ENCODE measurements around the gene MRPS17. TPM values are rescaled to one million over a fixed set of nuclear protein-coding genes. Genes with fewer than 3 reads are reported as not detected.

Gene MRPS17
- 24.8 to 31.1 TPM (median 29.2 TPM) in 5 replicates for total RNA-seq (2022; extraction: Qiagen RNA extraction)

DNA sequence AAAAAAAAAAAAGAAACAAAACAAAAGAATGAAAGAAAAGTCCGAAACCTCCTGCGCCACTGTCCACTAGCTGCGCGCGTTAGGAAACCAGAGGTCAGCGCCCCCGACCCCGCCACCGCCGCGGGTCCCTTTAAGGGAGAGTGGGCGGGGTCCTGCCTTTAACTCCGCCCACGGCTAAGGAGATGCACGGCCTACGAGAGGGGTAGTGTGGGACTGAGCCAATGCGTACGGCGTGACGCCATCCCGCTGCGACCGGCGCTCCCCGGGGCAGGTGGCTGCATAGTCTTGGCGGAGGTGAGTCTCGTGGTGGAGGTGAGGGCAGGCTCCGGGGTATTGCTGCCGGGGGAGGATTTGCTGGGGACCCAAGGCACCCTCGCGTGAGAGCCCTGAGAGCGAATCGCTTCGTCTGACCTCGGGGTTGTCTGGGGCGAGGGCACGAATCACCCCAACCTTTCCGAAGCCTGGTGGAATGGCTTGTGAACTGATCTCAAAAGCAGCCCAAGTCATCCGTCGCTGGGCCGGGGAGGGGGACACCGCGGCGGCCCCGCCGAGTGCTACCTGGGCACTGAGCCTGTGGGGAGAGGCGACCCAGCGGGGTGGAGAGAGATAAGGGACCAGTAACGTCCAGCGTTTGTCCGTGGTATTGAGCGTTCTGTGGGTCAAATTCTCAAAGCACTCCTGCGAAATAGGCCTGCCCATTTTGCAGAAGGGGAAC lies at the start of gene MRPS17:
MRPS17 (plus strand) TSS at position 241 of the 715 bp plus-strand sequence. CDS start 1,319 bp downstream, outside the sequence.

DNA sequence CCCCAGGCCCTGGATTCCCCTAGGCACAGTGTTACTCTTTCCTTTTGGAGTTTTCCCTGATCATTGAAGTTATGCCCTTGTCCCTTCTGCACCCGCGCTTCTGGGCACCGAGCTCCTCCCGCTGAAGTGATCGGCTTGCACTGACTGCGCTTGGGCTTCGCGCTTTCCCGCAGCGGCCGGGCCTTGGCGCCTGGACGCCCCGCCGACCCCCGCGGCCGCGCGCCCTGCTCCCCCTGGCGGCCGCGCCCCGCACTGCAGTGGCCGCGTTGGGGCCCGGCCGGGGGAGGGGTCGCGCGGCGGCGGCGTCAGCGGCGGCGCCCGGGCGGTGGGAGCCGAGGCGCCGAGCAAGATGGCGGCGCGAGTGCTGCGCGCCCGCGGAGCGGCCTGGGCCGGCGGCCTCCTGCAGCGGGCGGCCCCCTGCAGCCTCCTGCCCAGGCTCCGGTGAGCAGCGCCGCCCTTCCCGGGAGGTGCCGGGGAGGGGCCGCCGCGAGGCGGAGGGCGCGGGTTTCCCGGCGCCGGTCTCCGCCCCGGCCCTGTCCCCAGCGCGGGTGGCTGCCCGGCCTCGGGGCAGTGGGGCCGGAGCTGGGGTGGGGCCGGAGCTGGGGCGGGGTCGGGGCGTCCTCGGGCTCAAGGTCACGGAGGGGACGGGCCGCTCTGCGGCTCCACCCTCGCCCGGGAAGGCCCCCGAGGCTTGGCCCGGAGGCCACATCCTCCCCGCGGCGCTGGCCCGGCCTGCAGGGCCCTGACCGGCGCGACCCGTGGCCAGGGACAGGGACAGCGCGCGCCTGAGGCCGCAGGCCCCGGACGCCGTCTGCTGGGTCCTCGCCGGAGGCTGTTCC lies 12.8 kb downstream of the MRPS17 start, which contains the start of gene NIPSNAP2:
NIPSNAP2 (plus strand) TSS at position 325 of the 839 bp plus-strand sequence; CDS start at position 350, 25 bp downstream.

Other genes starting within 250 kb of the MRPS17 start
- not detected in 5 replicates for gene SEPTIN14, start 89.1 kb upstream of the MRPS17 start, total RNA-seq (2022; extraction: Qiagen RNA extraction)
- 0.56 to 1.1 TPM (median 0.70 TPM) in 5 replicates for gene ZNF713, start 64.4 kb upstream of the MRPS17 start, total RNA-seq (2022; extraction: Qiagen RNA extraction)
- 43.7 to 52.1 TPM (median 50.9 TPM) in 5 replicates for gene NIPSNAP2, start 12.7 kb downstream of the MRPS17 start, total RNA-seq (2022; extraction: Qiagen RNA extraction)
- 21.2 to 30.1 TPM (median 22.7 TPM) in 5 replicates for gene PSPH, start 99.6 kb downstream of the MRPS17 start, total RNA-seq (2022; extraction: Qiagen RNA extraction)
- gene CCT6A, start 99.9 kb downstream of the MRPS17 start, total RNA-seq (2022; extraction: Qiagen RNA extraction) = 258 to 286 TPM (median 278 TPM) in 5 replicates
- gene SUMF2, start 112.4 kb downstream of the MRPS17 start, total RNA-seq (2022; extraction: Qiagen RNA extraction) = 110 to 136 TPM (median 111 TPM) in 5 replicates
- gene PHKG1, start 141.1 kb downstream of the MRPS17 start, total RNA-seq (2022; extraction: Qiagen RNA extraction) = 0.35 to 0.60 TPM (median 0.48 TPM) in 5 replicates
- gene CHCHD2, start 154.6 kb downstream of the MRPS17 start, total RNA-seq (2022; extraction: Qiagen RNA extraction) = 510 to 759 TPM (median 703 TPM) in 5 replicates
- gene NUPR2, start 164.5 kb downstream of the MRPS17 start, total RNA-seq (2022; extraction: Qiagen RNA extraction) = not detected in 5 replicates

All from A549 treated with Hydrocortisone at 1 μM for 4 hours (cell line).